Chondrocyte (in vitro differentiated cells): Measurements from ENCODE around the gene TAAR5. TPM values are rescaled to one million over a fixed set of nuclear protein-coding genes. Genes with fewer than 3 reads are reported as not detected.
"Not testable (repeated sequence)": the region's sequence is repeated elsewhere in the genome, so short reads cannot be mapped to it uniquely, and the experiment has no call there.

Experiments used
- DNase-seq: peaks from one replicate; pipeline ENCODE4 v3.0.0; 2021; ENCODE audit warnings: mixed read lengths, low spot score
- H3K27ac Mint-ChIP-seq: one replicate; pipeline ENCODE4 v1.8.0; 2021; ENCODE audit warnings: mild to moderate bottlenecking, moderate library complexity, mixed read lengths; ENCODE audit not compliant: unreplicated experiment
- H3K27me3 Mint-ChIP-seq: 2 replicates; pipeline ENCODE4 v1.8.0; 2021; ENCODE audit warnings: low read depth, mixed read lengths
- H3K36me3 Mint-ChIP-seq: 2 replicates; pipeline ENCODE4 v1.8.0; 2021; ENCODE audit warnings: low read depth, mixed read lengths
- H3K4me1 Mint-ChIP-seq: 2 replicates; pipeline ENCODE4 v1.8.0; 2021; ENCODE audit warnings: low read depth, mild to moderate bottlenecking, mixed read lengths
- H3K4me3 Mint-ChIP-seq: one replicate; pipeline ENCODE4 v1.8.0; 2021; ENCODE audit warnings: mild to moderate bottlenecking, moderate library complexity, mixed read lengths; ENCODE audit not compliant: unreplicated experiment
- H3K9me3 Mint-ChIP-seq: 2 replicates; pipeline ENCODE4 v1.8.0; 2021; ENCODE audit warnings: low read depth, mixed read lengths
- CTCF ChIP-seq: fragments of 200-600 bp; sonication (generic); IDR thresholded peaks from 2 replicates; pipeline ENCODE4 v1.5.0; 2021; ENCODE audit warnings: antibody characterized with exemption, mild to moderate bottlenecking, moderate library complexity
- total RNA-seq: library from RNA; stranded (reverse); gene quantifications from 3 replicates; pipeline ENCODE4 v1.2.1, GENCODE V29; 2021

TAAR5 gene
- total RNA-seq, 1 donor from 2014 or later, result not detected

- Mint-ChIP-seq H3K27ac (no peak overlapping the region), H3K27me3 (peaks cover 4% of the 10 kb centered on the region)
- no peak for DNase-seq
Observed at GRCh38 chr6:132607544-132608233, 18.1 kb upstream of the TAAR5 start.

GRCh38 chr6:132604635-132605152, 15.2 kb upstream of the TAAR5 start:
- H3K27me3 Mint-ChIP-seq, result peaks cover 10% of the 10 kb centered on the region
- no peak overlapping the region for H3K27ac Mint-ChIP-seq
- no peak for TF ChIP-seq CTCF
- H3K4me1 Mint-ChIP-seq, result no peaks in the 10 kb centered on the region
- DNase-seq, result no peak
- no peak overlapping the region for H3K4me3 Mint-ChIP-seq
- H3K36me3 Mint-ChIP-seq, result no peaks in the 10 kb centered on the region
- no peaks in the 10 kb centered on the region for H3K9me3 Mint-ChIP-seq

More at GRCh38 chr6:132607544-132608233, 18.1 kb upstream of the TAAR5 start:
- Mint-ChIP-seq H3K4me1 (no peaks in the 10 kb centered on the region), H3K4me3 (no peak overlapping the region), H3K36me3 (no peaks in the 10 kb centered on the region), H3K9me3 (no peaks in the 10 kb centered on the region)
- no peak for TF ChIP-seq CTCF

GRCh38 chr6:132600900-132601299, 11.4 kb upstream of the TAAR5 start:
- not testable (repeated sequence) for DNase-seq, H3K27ac Mint-ChIP-seq, H3K4me1 Mint-ChIP-seq, H3K36me3 Mint-ChIP-seq, H3K4me3 Mint-ChIP-seq, H3K9me3 Mint-ChIP-seq
- peaks cover 20% of the 10 kb centered on the region for H3K27me3 Mint-ChIP-seq

- no peaks in the 10 kb centered on the region for H3K4me1 Mint-ChIP-seq
- peaks cover 17% of the 10 kb centered on the region for H3K27me3 Mint-ChIP-seq
- no peaks in the 10 kb centered on the region for H3K9me3 Mint-ChIP-seq
- H3K27ac Mint-ChIP-seq, result no peak overlapping the region
- peak; percentile 42 for TF ChIP-seq CTCF
- peaks cover 2% of the 10 kb centered on the region for H3K36me3 Mint-ChIP-seq
- H3K4me3 Mint-ChIP-seq, result no peak overlapping the region
- DNase-seq, result no peak
Observed at GRCh38 chr6:132598473-132598872, 8.9 kb upstream of the TAAR5 start.

GRCh38 chr6:132596201-132596600, 6.7 kb upstream of the TAAR5 start:
- no peak overlapping the region for H3K27ac Mint-ChIP-seq
- no peak for DNase-seq
- H3K27me3 Mint-ChIP-seq, result peaks cover 17% of the 10 kb centered on the region
- peaks cover 2% of the 10 kb centered on the region for H3K36me3 Mint-ChIP-seq
- no peaks in the 10 kb centered on the region for H3K4me1 Mint-ChIP-seq
- TF ChIP-seq CTCF, result no peak
- H3K4me3 Mint-ChIP-seq, result no peak overlapping the region
- H3K9me3 Mint-ChIP-seq, result no peaks in the 10 kb centered on the region

GRCh38 chr6:132592855-132593254, 3.3 kb upstream of the TAAR5 start:
- no peak overlapping the region for H3K27ac Mint-ChIP-seq
- H3K9me3 Mint-ChIP-seq, result no peaks in the 10 kb centered on the region
- no peak for DNase-seq
- no peak overlapping the region for H3K4me3 Mint-ChIP-seq
- TF ChIP-seq CTCF, result no peak
- no peaks in the 10 kb centered on the region for H3K36me3 Mint-ChIP-seq
- peaks cover 19% of the 10 kb centered on the region for H3K27me3 Mint-ChIP-seq
- no peaks in the 10 kb centered on the region for H3K4me1 Mint-ChIP-seq
